HG02970 (cell line): ENCODE data around the gene TPP2.

Experiments
- ATAC-seq: cut with Tn5 transposase; IDR thresholded peaks from one replicate; pipeline ENCODE4 v1.9.1; 2021; ENCODE audit warnings: mild to moderate bottlenecking, moderate library complexity, moderate number of reproducible peaks; ENCODE audit not compliant: unreplicated experiment, low FRiP score

Gene TPP2

DNA sequence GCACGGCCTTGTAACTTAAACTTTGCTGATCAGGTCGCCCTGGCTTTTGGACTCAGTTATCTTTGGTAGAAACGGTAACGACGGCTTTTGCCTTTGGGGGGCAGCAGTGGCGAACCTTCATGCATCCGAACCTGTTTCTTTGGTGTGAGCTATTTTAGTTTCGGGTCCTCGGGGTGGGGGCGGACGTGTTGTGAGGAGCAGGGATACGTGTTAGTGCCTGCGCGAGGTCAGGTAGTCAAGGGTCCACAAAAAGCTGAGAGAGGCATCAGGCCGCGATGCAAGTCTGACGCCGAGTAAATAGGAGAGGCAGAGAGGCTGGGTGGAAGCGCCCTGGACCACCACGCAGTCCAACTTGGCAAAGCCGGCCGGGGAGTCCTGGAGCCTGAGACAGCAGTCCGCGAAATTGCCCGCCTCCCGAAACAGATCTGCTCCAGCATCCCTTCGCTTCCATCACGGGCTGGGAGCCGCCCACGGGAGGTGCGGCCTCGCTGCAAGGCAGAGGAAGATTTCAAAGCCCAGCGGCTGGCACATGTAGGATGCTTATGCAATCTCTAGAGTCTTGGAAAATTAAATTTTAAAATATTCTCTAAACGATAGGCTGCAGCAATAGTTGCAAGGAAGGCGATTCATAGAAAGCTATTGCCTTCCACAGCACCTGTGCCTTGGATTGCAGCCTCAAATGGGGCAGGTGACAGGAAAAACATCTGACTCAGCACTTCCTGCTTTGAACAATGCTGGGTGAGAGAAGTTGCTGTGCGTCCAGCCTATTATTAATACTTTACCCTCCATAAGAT lies 4.6 kb upstream of the TPP2 start:
- ATAC-seq: peak; percentile 27

DNA sequence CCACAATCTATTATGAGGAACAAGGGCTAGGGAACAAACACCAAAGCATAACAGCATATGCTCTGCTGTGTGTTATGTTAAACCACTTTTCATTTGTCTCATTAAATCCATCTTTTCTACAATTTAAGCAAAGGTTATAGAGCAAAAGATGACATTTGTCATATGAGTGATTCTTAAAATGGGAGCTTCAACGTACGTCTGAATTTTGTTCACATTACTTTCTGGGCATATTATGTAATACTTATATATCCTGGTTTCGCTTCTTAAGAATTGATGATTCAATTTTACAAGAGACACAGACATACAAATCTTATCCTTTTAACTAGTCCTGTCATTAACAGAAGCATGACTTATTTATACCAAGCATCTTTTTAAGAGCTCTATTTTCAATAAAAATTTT lies 3.3 kb upstream of the TPP2 start:
- no peak for ATAC-seq

DNA sequence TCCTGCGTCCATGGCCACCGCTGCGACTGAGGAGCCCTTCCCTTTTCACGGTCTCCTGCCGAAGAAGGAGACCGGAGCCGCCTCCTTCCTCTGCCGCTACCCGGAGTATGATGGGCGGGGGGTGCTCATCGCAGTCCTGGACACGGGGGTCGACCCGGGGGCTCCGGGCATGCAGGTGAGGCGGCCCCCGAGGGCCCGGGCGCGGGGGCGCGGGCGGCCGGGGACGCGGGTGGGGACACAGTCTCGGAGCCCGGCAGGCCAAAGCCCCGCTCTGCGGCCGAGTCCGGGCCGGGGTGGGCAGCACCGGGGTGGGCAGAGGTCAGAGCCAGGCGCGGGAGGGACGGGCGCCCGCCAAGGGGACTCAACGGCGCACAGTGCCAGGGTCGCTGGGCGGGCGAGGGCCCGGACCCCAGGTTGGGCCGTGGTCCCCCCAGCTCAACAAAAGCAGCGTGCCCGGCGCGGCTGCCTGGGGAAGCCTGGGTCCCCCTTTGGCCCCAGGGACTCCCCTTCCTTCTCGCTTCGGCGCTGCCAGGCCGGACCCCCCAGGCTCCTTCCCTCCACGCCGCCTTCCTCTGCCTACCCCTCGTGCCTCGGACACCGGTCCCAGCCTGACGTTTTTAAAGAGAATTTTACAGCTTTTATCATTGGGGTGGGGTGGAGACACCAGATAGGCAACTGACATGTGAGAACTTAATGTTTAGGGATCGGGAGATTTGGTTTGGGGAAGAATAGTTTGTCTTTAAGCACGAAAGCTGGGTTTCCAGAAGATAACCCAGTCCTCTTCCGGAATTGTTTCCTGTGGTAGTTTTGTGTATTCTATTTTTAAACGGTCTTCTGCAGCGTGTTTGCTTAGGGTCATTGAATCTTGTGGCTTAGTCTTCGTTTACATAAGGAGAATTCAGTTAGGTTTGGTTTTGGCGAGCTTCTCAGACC lies 509 bp downstream of the TPP2 start:
- ATAC-seq: peak; percentile 12

DNA sequence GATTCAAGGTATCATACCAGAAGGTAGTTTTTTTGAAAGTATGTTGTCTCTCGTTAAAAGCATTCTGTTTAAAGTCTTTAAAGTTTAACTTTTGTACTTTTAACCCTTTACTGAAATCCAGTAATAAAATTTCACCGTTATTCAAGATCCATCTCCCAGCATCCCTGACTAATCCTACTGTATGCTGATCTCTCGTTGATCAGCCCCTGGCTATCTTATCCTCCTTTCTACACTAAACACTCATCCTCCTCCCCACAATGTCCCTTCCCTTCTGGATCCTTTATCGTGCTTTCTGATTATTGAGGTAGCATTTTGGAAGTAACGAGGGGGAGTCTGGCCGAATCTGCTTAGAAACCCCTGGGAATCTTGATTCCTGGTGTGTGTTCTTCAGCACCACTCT lies 1.3 kb downstream of the TPP2 start:
- no peak for ATAC-seq

DNA sequence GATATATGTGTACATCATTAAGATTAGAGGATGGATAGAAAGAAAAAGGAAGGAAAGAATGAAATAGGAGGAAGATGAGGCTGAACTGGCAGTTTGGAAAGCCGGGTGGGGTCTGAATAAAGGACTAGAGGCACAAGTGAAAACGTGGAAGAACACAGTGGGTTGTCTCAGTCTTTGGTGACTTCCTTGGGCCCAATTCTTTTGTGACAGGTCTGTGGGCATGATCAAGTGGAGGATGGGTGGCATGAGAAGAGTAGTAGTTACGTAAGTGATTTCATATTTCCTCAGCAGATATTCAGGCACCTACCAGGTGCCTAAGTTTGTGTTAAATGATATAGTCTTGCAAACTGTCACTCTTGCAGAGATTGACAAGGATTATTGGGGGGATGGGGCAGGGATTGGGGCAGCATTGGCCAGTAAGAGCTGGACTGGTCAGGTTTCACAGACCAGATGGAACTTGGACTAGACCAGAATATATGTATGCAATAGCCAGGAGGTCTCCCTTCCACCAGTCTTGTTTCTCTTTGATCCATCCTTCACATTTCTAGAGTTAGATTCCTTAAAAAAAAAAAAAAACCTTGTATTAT lies 2.7 kb downstream of the TPP2 start:
- no peak for ATAC-seq

DNA sequence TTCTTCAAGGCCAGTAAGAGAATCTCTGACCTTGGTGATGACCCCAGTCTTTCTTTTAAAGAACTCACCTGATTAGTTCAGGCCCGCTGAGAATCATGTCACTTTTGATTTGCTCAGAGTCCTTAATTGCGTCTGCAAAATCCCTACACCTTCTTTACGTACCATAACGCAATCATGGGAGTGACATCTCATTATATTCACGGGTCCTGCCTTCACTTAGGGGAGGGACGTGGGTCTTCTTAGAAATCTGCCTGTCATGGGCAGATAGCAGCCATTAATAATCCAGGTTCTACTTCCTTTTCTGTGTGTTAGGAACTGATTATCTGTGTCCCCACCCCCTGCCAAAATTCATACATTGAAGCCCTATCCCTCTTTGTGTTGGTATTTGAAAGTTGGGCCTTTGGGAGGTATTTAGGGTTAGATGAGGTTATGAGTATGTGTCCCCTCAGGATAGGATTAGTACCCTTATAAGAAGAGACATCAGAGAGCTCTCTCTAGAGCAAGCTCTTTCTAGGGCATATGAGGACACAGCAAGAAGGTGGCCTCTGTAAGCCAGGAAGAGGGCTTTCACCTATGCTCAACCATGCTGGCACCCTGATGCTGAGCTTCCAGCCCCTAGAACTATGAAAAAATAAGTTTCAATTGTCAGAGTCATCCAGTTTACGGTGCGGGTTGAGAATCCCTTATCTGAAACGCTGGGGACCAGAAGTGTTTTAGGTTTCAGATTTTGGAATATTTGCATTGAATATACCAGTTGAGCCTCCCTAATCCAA lies 9.9 kb downstream of the TPP2 start:
- no peak for ATAC-seq

DNA sequence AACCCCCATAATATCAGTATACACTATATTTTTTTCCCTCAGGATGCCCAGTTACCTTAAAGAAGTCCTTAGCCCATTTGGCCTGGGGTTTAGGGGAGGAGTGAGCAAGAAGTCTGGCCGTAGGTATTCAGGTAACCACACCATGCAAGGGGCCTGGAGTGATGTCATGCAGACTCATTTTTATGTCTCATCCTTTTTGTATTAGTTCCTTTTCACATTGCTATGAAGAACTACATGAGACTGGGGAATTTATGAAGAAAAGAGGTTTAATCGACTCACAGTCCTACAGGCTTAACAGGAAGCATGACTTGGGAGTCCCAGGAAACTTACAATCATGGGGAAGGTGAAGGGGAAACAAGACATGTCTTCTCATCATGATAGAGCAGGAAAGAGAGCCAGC lies 12.2 kb downstream of the TPP2 start:
- no peak for ATAC-seq

DNA sequence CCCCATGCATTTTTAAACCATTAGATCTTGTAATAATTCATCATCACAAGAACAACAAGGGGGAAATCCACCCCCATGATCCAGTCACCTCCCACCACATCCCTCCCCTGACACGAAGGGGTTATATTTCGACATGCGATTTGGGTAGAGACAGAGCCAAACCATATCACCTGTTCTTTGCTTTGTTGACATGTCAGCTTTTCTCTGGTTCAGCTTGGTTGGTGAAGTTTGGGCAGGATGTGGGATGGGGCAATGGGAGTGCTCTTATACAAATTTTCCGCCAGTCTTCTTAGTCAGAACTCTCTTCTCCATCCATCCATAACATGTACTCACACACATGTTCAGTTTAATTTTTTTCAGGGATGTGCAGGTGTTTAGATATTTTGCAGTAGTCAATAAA lies 12.9 kb downstream of the TPP2 start:
- ATAC-seq: no peak

DNA sequence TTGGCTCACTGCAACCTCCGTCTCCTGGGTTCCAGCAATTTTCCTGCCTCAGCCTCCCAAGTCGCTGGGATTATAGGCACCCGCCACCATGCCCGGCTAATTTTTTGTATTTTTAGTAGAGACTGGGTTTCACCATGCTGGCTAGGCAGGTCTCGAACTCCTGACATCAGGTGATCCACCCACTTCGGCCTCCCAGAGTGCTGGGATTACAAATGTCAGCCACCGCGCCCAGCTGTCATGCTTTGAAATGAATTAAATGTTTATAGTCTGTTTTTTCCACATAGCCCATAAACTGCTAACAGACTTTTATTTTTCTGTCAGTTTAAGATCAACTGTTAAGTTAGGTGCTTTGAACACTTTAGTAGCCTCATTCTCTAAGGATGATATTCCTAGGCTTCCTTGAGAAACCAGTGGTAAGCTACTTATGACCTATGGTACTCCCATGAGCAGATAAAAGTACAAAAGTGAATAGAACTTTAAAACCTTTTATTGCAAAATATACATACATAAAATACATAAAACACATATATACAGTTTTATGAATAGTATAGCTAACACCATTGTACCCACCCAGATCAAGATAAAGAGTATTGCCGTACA lies 13.6 kb downstream of the TPP2 start:
- no peak for ATAC-seq

DNA sequence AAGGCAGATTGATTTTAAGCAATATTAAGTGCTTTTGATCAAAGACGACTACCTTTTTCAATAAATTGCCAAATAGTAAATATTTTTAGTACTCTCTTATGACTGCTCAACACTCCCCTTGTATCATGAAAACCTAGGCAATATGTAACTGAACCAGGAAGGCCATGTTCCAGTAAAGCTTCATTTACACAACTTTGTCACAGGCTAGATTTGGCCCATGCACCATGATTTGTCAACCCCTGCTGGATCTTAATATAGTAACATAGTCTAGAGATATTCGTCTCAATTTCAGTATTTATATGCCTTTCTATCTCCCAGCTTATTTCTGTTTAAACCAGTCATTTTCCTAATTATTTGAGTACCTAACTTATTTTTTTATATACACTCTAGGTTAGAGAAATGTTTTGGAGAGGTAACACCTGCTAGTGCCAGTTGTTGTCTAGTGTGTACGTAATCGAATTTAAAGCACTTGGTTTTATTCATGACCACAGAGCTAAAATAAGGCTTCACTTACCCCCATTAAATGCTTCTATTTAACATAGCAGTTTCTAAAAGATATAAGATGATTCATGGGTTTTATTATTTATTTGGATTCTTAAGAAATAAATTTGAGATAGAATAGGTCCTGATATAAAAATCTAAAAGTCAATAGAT lies 21.0 kb downstream of the TPP2 start:
- no peak for ATAC-seq

DNA sequence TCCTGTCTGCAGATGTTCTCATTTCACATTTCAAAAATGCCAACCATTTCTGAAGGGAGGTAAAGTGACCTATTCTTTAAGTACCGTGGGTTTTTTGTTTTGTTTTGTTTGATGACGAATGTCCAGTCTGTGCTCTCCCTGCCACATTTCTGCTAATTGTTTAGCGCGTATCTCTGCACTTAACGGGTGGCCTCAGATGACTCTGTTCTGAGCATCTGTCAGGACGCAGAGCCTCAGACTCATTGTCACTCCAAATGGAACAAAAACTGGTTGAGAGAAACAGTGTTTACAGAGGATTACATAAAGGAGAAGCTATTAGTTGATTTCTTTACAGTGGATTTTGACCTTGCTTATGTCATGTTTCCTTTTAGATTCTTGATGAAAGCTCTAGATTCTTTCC lies 23.7 kb downstream of the TPP2 start:
- ATAC-seq: no peak

DNA sequence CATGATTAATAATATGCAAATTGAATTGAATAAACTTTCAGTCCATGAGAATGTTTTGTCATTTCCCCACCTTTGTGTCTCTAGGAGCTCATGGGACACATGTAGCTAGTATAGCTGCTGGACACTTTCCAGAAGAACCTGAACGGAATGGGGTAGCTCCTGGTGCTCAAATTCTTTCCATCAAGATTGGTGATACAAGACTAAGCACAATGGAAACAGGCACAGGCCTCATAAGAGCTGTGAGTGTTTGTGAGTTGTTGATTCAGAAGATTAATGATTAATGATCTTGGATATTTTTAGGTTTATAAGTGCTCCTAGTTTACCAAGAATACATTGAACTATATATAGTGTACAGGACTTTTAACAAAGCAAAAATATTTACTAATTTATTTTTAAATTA lies 30.1 kb downstream of the TPP2 start:
- ATAC-seq: no peak

DNA sequence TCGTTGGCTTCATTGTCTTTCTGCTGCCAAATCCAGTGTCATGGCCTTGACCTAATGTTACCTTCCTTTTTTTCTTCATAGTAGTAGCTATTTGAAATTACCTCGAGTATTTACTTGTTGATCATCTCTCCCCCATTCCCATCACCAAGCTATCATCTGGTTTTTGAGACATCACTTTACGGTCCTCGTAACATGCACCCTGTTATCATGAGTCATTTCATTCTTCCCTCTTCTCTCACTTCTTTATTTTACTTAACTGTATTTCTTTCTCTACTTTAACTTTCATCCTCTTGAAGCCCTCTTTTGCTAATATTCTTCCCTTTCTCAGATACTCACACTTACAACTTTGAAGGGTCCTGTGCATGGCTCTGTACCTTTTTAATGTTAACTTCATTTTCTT lies 31.8 kb downstream of the TPP2 start:
- ATAC-seq: no peak

DNA sequence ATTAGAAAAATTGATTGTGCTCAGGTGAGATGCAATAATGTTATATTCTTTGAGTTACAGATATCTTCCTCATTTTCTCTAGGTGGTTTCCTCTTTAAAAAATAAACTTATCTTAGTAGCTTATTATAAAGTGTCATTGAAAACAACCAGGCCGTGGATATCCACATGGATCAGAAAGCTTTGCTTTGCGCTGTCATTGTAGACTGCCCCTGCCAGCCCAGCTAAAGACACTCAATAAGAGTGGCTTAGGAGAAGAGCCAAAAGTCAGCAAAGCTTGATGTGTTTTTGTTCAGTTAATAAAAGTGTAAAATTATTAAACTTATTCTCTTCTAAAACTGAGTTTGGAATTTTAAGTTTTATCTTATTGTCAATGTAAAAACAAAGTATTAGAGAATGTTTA lies 34.4 kb downstream of the TPP2 start:
- no peak for ATAC-seq

DNA sequence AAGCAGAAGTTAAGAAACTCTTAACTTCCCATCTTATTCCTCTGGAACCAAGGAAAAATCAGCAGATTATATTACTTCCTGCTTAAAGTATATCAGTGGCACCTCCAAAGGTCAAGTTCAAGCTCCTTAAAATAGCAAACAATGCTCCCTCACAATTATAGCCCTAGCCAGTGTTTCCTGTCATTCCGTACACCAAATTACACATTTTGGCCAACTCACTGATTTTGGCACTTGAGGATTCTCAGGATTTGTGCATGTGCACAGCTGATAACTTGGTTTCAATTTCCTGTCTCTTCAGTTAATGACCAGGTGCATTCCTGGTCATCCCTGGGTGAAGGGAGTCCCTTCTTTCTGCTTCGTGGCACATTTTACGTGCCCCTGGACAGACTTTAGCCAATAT lies 42.0 kb downstream of the TPP2 start:
- ATAC-seq: no peak

DNA sequence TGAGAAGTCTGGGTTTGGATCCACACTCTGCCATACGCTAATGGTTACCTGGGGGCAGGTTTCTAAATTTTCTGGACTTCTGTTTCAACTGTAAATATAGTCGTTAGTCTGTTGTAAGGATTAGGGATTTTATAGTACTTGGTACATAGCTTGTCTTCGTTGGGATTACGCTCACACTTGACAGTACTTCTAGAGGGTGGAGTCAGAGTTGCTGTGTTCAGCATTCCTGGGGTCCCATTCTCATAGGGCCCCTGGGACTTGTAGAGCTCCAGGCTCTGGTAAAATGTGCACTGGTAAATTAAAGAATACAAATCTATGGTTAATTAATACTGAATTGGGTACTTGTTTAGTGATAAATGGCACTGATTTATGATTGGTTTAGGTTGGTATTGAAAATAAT lies 45.2 kb downstream of the TPP2 start:
- no peak for ATAC-seq

DNA sequence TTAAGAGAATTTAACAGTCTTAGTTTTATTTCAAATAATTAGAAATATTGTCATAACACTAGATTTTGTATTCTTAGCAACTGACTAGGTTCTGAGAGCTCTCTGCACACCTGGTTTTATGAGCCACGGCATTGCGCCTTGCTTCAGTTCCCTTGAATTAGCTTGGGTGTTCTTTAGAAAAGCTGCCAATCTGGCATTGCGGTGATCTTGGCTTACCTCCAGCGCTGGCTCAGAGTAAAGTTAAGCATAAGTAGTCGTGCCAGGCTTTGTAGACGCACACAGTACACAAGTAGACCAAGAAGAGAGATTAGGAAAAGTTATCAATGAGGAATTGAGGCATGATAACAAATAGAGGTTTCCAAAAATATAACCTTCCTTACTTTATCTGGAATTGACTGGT lies 45.7 kb downstream of the TPP2 start:
- no peak for ATAC-seq

DNA sequence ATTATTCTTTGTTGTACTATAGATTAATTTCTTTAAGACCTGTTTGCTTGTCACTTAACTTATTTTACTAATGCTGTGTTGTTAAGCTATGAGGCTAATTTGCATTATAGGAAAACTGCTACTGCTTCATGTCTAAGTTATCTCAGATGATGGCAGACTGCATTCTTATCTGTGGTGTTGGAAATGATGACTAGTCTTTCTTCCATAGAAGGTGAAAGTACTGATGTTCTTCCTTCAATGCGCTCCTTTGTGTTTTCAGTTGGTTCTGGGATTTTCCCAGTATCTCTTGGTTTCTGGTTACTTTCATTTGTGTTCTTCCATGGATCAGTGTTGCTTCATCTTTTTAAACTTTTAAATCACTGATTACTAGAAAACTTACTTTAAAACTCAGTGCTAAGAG lies 46.9 kb downstream of the TPP2 start:
- ATAC-seq: no peak

DNA sequence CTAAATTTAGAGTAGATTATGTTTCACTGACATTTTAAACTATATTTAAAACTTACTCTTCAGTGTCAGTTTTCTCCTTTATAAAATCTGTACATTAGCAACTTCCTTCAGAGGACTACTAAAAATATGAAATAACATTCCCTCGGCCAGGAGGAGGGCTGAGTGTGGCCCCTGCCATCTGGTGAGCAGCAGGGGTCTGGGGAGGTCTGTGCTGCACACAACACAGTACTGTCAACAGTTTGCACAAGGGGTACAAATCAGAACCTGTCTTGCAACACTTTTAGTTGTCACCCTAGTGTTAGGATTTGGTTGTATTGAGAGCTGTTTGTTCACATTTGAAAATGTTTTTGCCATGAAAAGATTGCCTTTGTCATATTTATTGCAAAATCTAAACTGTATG lies 48.9 kb downstream of the TPP2 start:
- ATAC-seq: no peak

DNA sequence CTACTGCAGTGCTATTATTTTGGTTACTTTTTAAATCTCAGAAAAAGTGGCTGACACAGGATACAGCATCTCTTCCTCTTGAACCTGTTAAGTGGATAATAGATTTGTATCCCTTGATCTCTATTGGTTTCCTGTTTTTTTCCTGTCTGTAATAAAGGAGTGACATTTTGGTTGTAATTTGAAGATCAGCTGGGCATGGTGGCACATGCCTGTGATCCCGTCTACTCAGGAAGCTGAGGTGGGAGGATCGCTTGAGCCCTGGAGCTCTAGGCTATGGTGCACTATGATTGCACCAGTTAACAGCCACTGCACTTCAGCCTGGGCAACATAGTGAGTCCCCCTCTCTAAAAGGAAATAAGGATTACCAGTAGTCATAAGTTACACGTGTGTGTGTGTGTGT lies 51.3 kb downstream of the TPP2 start:
- no peak for ATAC-seq
